Left ventricle myocardium inferior (tissue), 1 donor: ENCODE measurements around the gene GCLC. TPM values are rescaled to one million over a fixed set of nuclear protein-coding genes. Genes with fewer than 3 reads are reported as not detected.

Experiments
- DNase-seq: peaks from one replicate; pipeline ENCODE4 v3.0.0-alpha.2; 2020
- H3K27ac ChIP-seq: fragments of 200-600 bp; replicated peaks from 2 replicates; pipeline ENCODE4 v1.8.0; 2021
- H3K27me3 ChIP-seq: fragments of 200-600 bp; 2 replicates; pipeline ENCODE4 v1.8.0; 2021; ENCODE audit warnings: low read depth
- H3K36me3 ChIP-seq: fragments of 200-600 bp; 2 replicates; pipeline ENCODE4 v1.8.0; 2021
- H3K4me1 ChIP-seq: fragments of 200-600 bp; 2 replicates; pipeline ENCODE4 v1.8.0; 2021
- H3K4me3 ChIP-seq: fragments of 200-600 bp; 2 replicates; pipeline ENCODE4 v1.8.0; 2021; ENCODE audit warnings: mild to moderate bottlenecking, moderate library complexity
- H3K9me3 ChIP-seq: fragments of 200-600 bp; replicated peaks from 2 replicates; pipeline ENCODE4 v1.8.0; 2021
- intact Hi-C: fragments of 100-400 bp; cut with micrococcal nuclease; formaldehyde crosslinking; loops from one replicate; pipeline ENCODE4 v1.11.0; 2022
- total RNA-seq: library from RNA; stranded (reverse); fragmentation: NEBNext Ultra II Directional; extraction: Animal tissue kit (Norgen Biotek cat#: 25700); gene quantifications from one replicate; pipeline ENCODE4 v1.2.1, GENCODE V29; 2021
- TF ChIP-seq, protein P1 (sequence below): fragments of 200-600 bp; IDR thresholded peaks from 2 replicates; pipeline ENCODE4 v1.8.0; 2021; ENCODE audit warnings: antibody characterized with exemption, mild to moderate bottlenecking, borderline replicate concordance
- donor health status: DM: no; HTN: yes; CAD: no; lungs with severe emphysema.

GCLC gene
- total RNA-seq, 1 donor from 2014 or later = 30.3 TPM

DNA sequence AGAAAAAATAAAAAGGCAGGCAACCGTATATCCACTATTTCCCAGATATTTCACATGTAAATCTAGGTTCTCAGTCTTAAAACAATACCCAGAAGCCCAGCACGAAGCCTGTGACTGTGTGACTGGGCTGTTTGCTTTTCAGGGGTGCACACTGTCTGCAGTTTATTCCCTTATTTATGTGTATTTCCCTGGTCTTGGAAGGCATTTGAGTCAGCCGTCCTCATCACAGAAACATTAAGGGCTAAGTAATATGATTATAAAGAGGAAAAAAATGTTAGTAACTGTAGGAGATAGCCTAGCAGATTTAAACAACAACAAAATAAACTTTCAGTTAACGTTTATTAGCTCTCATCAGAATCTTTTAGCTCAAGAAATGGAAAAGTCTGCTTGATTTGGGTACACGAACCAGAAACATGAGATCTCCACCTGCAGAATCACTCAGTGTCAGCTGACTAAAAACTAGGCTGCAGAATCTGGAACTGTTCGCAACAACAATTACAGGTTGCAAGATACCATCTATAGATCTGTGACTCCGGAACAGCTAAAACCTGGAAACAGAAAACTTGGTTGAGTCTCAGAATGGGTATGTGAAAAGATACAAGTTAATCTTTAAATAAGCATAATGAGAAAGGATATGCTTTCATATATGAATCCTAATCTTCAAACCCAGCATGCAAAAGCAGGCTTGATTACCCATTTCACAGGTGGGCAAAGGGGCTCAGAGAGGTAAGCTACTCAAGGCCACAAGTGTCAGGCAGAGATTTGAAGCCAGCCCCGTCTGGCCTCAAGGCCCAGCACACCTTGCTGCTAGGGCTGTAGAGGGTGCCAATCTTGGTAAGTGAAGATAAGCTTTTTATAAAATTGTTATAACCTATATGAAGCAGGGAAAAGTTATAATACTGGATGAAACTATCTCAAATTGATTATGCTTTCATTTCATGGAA is 21.1 kb downstream of the GCLC start:
- H3K9me3 ChIP-seq = no peaks in the 10 kb centered on the region
- peak overlapping the region; percentile 18 for H3K27ac ChIP-seq
- TF ChIP-seq, protein P1, sequence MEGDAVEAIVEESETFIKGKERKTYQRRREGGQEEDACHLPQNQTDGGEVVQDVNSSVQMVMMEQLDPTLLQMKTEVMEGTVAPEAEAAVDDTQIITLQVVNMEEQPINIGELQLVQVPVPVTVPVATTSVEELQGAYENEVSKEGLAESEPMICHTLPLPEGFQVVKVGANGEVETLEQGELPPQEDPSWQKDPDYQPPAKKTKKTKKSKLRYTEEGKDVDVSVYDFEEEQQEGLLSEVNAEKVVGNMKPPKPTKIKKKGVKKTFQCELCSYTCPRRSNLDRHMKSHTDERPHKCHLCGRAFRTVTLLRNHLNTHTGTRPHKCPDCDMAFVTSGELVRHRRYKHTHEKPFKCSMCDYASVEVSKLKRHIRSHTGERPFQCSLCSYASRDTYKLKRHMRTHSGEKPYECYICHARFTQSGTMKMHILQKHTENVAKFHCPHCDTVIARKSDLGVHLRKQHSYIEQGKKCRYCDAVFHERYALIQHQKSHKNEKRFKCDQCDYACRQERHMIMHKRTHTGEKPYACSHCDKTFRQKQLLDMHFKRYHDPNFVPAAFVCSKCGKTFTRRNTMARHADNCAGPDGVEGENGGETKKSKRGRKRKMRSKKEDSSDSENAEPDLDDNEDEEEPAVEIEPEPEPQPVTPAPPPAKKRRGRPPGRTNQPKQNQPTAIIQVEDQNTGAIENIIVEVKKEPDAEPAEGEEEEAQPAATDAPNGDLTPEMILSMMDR = no peak
- intact Hi-C loops = no loop called here
- peaks cover 71% of the 10 kb centered on the region for H3K4me1 ChIP-seq
- H3K36me3 ChIP-seq = peaks cover 9% of the 10 kb centered on the region
- H3K4me3 ChIP-seq = no peak overlapping the region
- no peaks in the 10 kb centered on the region for H3K27me3 ChIP-seq
- no peak for DNase-seq

DNA sequence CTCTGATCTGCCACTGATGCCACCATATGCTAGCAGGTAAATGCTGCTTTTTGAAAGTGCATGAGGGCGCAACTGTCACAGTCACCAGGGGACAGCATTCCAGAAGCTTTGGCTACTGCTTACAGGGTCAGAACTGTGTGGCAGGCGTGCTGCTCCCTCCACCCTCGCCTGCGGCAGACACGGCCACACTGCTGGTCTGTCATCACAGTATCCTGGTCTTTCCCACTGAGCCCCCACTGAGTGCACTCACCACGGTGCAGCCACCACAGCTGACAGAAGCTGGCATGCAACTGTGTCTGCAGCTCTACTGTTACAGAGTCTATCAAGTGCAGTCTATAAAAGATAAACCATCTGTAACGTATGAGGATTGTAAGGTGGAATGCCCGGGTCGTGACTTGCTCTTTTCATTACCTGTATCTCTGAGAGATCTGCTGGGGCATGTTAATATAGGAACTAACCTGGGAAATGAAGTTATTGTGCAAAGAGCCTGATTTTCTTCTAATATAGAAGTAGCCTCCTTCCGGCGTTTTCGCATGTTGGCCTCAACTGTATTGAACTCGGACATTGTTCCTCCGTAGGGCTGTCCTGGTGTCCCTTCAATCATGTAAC is 24.5 kb downstream of the GCLC start:
- Histone ChIP-seq H3K9me3 (no peaks in the 10 kb centered on the region), H3K27me3 (no peaks in the 10 kb centered on the region), H3K4me1 (peaks cover 42% of the 10 kb centered on the region), H3K4me3 (no peak overlapping the region), H3K27ac (no peak overlapping the region), H3K36me3 (peaks cover 23% of the 10 kb centered on the region)
- TF ChIP-seq, protein P1 = peak; percentile 26
- no peak for DNase-seq
- intact Hi-C loops = no loop called here

DNA sequence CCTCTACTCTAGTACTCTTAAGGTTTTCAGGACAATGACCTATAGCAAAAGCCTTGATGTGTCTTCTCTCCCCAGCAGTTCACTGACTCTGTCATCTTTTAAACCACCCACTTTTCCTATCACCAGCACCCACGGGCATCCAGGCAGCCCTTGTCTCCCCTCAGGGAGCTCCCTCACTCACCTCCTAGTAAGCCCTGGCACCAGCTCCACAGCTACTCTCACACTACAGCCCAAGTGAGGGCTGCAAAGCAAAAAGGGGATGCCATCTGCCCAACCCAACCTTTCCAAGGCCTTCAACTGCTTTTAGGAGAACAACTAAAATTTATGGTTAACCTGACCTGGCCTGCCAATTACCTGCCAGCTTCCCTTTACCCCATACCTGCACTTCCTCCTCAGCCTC is 26.0 kb downstream of the GCLC start:
- no peaks in the 10 kb centered on the region for H3K9me3 ChIP-seq
- peaks cover 27% of the 10 kb centered on the region for H3K4me1 ChIP-seq
- DNase-seq = no peak
- intact Hi-C loops = no loop called here
- H3K4me3 ChIP-seq = no peak overlapping the region
- no peaks in the 10 kb centered on the region for H3K27me3 ChIP-seq
- no peak overlapping the region for H3K27ac ChIP-seq
- H3K36me3 ChIP-seq = peaks cover 39% of the 10 kb centered on the region
- TF ChIP-seq, protein P1 = no peak

DNA sequence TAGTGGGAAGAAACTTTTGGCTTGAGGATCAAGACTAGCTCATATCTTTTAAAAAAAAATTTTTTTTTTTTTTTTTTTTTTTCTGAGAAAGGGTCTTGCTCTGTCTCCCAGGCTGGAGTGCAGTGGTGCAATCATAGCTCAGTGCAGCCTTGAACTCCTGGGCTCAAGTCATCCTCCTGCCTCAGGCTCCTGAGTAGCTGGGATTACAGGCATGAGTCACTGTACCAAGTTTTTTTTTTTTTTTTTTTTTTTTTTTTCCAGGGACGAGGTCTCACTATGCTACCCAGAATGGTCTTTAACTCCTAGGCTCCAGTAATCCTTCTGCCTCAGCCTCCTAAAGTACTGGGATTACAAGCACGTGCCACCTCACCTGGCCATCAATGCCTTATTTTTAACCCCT is 27.9 kb downstream of the GCLC start:
- intact Hi-C loops = no loop called here
- Histone ChIP-seq H3K27me3 (no peaks in the 10 kb centered on the region), H3K36me3 (peaks cover 57% of the 10 kb centered on the region), H3K27ac (no peak overlapping the region), H3K4me1 (peaks cover 14% of the 10 kb centered on the region), H3K4me3 (no peak overlapping the region), H3K9me3 (no peaks in the 10 kb centered on the region)
- TF ChIP-seq, protein P1 = no peak
- no peak for DNase-seq

DNA sequence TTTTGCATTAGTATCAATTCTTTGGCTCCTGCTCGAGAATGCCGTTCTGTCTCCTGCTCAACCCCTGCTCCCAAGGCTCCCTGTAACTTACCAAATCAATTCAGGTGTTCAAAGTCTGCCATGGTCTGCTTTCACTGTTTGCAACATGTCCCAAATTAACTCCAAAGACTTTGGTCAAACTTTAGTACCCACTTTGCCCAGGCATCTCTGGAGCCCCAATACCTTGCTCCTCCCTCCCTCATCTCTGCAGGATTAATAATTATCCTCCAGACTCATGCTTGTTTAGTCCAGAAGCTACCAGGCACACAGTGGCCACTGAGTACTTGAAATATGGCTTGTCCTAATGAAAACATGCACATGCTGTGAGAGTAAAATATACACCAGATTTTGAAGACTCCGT is 30.2 kb downstream of the GCLC start:
- TF ChIP-seq, protein P1 = no peak
- intact Hi-C loops = no loop called here
- H3K4me1 ChIP-seq = peaks cover under 1% of the 10 kb centered on the region
- H3K27ac ChIP-seq = no peak overlapping the region
- no peak for DNase-seq
- no peak overlapping the region for H3K4me3 ChIP-seq
- no peaks in the 10 kb centered on the region for H3K27me3 ChIP-seq
- no peaks in the 10 kb centered on the region for H3K9me3 ChIP-seq
- peaks cover 60% of the 10 kb centered on the region for H3K36me3 ChIP-seq
